Hepatocyte (in vitro differentiated cells): ENCODE results near the gene JAK1.

Source experiments
- EZH2phosphoT487 ChIP-seq: fragments of 200-600 bp; sonication (generic); IDR thresholded peaks from one replicate; pipeline ENCODE4 v1.6.1; 2018; ENCODE audit warnings: antibody characterized with exemption, mild to moderate bottlenecking, low read depth, moderate library complexity; ENCODE audit not compliant: unreplicated experiment, severe bottlenecking
- TF ChIP-seq, protein P1 (sequence below): fragments of 200-600 bp; sonication (generic); IDR thresholded peaks from 2 replicates; pipeline ENCODE4 v1.5.1; 2016; ENCODE audit warnings: antibody characterized with exemption, mild to moderate bottlenecking; ENCODE audit not compliant: poor library complexity

DNA sequence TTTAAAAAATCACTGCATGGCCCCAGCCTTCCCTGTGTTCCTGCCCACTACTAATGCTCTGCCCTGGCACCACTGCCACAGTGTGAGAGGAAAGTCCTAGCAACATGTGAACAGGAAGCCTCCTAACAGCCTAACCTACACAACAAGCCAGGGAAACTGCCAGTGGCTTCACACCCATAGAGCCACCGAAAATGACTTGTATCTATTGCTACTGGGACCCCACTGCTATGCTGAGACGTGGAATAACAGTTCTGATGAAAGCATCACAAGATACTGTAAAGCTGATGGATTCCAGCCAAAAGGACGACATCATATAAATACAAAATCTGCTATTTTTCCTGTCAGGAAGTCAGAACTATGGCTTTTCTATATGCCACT is 74.9 kb downstream of the JAK1 start:
- TF ChIP-seq, protein P1, sequence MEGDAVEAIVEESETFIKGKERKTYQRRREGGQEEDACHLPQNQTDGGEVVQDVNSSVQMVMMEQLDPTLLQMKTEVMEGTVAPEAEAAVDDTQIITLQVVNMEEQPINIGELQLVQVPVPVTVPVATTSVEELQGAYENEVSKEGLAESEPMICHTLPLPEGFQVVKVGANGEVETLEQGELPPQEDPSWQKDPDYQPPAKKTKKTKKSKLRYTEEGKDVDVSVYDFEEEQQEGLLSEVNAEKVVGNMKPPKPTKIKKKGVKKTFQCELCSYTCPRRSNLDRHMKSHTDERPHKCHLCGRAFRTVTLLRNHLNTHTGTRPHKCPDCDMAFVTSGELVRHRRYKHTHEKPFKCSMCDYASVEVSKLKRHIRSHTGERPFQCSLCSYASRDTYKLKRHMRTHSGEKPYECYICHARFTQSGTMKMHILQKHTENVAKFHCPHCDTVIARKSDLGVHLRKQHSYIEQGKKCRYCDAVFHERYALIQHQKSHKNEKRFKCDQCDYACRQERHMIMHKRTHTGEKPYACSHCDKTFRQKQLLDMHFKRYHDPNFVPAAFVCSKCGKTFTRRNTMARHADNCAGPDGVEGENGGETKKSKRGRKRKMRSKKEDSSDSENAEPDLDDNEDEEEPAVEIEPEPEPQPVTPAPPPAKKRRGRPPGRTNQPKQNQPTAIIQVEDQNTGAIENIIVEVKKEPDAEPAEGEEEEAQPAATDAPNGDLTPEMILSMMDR: no peak
- no peak for TF ChIP-seq EZH2phosphoT487
